SJCRH30 (cell line): ENCODE results near the gene RSPO3. TPM values are rescaled to one million over a fixed set of nuclear protein-coding genes. Genes with fewer than 3 reads are reported as not detected.

Experiments used
- DNase-seq, 2 experiments: peaks; one replicate each; pipeline ENCODE4 v3.0.0-alpha.2; 2015 to 2020
- H3K27ac ChIP-seq: fragments of 250-450 bp; sonication (Bioruptor Pico); 2 replicates; pipeline ENCODE4 v1.5.1; 2020; ENCODE audit warnings: mild to moderate bottlenecking, moderate library complexity
- H3K27me3 ChIP-seq: fragments of 250-450 bp; sonication (Bioruptor Pico); 2 replicates; pipeline ENCODE4 v1.5.1; 2020; ENCODE audit warnings: mild to moderate bottlenecking, moderate library complexity
- H3K36me3 ChIP-seq: fragments of 250-450 bp; sonication (Bioruptor Pico); 2 replicates; pipeline ENCODE4 v1.5.1; 2020; ENCODE audit warnings: mild to moderate bottlenecking, moderate library complexity
- H3K4me1 ChIP-seq: fragments of 250-450 bp; sonication (Bioruptor Pico); 2 replicates; pipeline ENCODE4 v1.5.1; 2020; ENCODE audit warnings: mild to moderate bottlenecking, moderate library complexity
- H3K4me3 ChIP-seq: fragments of 250-450 bp; sonication (Bioruptor Pico); 2 replicates; pipeline ENCODE4 v1.5.1; 2020; ENCODE audit warnings: mild to moderate bottlenecking, moderate library complexity
- H3K9me3 ChIP-seq: fragments of 250-450 bp; sonication (Bioruptor Pico); replicated peaks from 2 replicates; pipeline ENCODE4 v1.5.1; 2020; ENCODE audit warnings: mild to moderate bottlenecking, moderate library complexity
- total RNA-seq: library from RNA; depleted of rRNA; stranded (reverse); fragments of >200 nt; shearing (Covaris generic); gene quantifications from 2 replicates; pipeline ENCODE4 v1.2.3, GENCODE V29; 2014

RSPO3 gene
- total RNA-seq, 1 experiment from 2014 or later, result not detected

DNA sequence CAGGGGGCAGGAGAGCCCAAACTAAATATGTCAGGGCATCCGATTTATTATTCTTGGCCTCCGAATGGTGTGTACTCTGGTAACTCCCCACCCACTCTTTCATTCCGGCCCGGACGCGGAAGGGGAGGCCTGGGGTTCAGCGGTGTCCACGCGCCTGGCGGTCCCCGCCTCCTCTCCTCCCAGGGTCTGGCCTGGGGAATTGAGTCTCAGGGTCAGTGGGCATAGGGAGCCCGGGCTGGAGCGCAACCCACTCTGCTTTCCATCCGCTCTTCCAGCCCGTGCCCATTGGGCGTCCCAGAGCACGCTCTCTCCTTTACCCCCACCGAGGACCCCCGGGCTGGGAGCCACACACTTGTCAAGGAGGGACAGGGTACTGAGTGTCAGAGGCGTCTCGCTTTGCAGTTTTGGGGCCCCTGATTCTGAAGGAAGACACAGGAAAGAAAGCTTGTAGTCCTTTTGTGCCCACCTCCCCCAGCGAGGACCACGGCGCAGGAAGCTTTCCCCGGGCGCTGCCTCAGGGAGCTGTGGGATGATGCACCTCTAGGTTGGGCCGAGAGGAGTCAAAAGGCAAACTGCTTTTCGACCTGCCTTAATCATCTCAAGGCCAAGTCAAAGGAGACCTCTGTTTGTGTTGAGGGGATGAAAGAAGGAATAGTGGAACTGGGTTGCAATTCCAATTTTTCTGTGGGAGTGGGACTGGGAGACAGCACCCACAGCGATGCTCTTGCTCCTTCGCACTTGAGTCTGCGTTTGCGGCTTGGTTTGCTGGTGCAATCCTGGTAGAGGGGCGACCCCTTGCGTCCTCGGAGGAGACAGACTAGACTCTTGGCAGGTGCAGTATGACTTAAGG lies 2.5 kb downstream of the RSPO3 start:
- H3K27me3 ChIP-seq, result peaks cover 12% of the 10 kb centered on the region

DNA sequence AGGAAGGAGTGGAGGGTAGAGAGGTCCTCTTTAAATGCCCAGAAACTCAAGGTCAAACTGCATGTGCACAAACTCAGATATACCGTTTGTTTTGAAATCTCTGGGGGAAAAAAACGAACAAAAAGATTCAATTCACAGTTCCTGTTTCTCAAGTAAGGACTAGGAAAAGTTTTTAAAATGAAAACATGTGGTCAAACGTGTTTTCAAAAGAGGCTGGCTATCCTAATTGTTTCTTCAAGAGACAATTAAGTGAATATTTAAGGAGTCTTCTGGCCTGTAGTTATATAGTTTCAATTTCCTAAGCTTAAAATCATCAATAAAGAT lies 3.1 kb downstream of the RSPO3 start:
- no peaks in the 10 kb centered on the region for H3K36me3 ChIP-seq
- no peak overlapping the region for H3K4me3 ChIP-seq
- no peak for DNase-seq
- peaks cover 11% of the 10 kb centered on the region for H3K27me3 ChIP-seq
- no peak overlapping the region for H3K27ac ChIP-seq
- 0 out of 2 replicates have a peak, but pooled peaks cover 3% of the 10 kb centered on the region for H3K9me3 ChIP-seq
- no peaks in the 10 kb centered on the region for H3K4me1 ChIP-seq

More for the DNA sequence above, 2.5 kb downstream of the RSPO3 start:
- peak; percentile 38 to 46 for DNase-seq
- Histone ChIP-seq H3K4me1 (no peaks in the 10 kb centered on the region), H3K27ac (no peak overlapping the region), H3K9me3 (0 out of 2 replicates have a peak, but pooled peaks cover 3% of the 10 kb centered on the region), H3K36me3 (no peaks in the 10 kb centered on the region), H3K4me3 (no peak overlapping the region)

- no peak overlapping the region for H3K27ac ChIP-seq
- DNase-seq, result no peak
- 0 out of 2 replicates have a peak, but pooled peaks cover 3% of the 10 kb centered on the region for H3K9me3 ChIP-seq
- H3K36me3 ChIP-seq, result no peaks in the 10 kb centered on the region
- H3K27me3 ChIP-seq, result peaks cover 4% of the 10 kb centered on the region
- no peaks in the 10 kb centered on the region for H3K4me1 ChIP-seq
- H3K4me3 ChIP-seq, result no peak overlapping the region
These were observed 5.7 kb downstream of the RSPO3 start for GRCh38 chr6:127124172-127124571.

GRCh38 chr6:127124680-127125079 lies 6.2 kb downstream of the RSPO3 start:
- no peak for DNase-seq
- 0 out of 2 replicates have a peak, but pooled peaks cover 3% of the 10 kb centered on the region for H3K9me3 ChIP-seq
- H3K36me3 ChIP-seq, result no peaks in the 10 kb centered on the region
- H3K4me3 ChIP-seq, result no peak overlapping the region
- no peaks in the 10 kb centered on the region for H3K4me1 ChIP-seq
- H3K27me3 ChIP-seq, result no peaks in the 10 kb centered on the region; the same call in 1 of the 2 replicates
- H3K27ac ChIP-seq, result no peak overlapping the region

DNA sequence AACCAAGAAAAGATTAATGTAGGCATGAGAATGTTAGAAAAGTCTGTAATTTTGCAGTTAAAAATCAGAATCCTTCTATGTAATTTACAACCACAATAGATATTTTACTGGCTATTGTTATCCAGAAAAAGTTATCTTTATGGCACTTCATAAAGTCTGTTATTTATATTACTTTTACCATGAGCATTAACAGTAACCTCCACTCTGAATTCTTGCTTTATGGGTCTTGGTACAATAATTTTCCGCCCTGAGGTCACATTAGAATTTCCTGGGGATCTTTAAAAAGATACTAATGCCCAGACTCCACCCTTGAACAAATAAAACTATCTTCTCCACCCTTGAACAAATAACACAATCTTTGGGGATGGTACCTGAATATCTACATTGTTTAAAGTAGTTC lies 9.6 kb downstream of the RSPO3 start:
- Histone ChIP-seq H3K27ac (no peak overlapping the region), H3K4me1 (no peaks in the 10 kb centered on the region), H3K36me3 (no peaks in the 10 kb centered on the region), H3K27me3 (no peaks in the 10 kb centered on the region), H3K9me3 (0 out of 2 replicates have a peak, but pooled peaks cover 1% of the 10 kb centered on the region), H3K4me3 (no peak overlapping the region)
- DNase-seq, result no peak

DNA sequence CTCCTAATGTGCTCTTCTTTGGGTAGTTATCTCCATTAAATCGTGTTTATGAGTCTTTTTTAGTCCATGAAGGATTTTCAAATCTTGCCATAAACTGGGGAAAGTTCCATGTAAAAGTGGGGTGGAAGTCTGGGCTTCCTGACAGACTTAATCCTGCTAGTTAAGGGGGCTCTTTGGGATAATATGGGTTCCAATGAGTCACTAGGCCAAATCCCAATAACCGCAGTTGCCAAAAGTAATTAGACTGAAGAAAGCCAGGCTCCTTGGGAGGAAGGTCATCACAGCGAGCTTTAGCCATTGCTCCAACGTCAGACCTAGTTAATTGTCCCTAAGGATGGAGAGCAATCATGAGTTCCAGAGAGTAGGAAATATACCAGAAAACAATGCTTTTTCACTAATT lies 10.8 kb downstream of the RSPO3 start:
- no peak for DNase-seq
- Histone ChIP-seq H3K27me3 (no peaks in the 10 kb centered on the region), H3K36me3 (no peaks in the 10 kb centered on the region), H3K4me3 (no peak overlapping the region), H3K9me3 (no peaks in the 10 kb centered on the region), H3K4me1 (no peaks in the 10 kb centered on the region), H3K27ac (no peak overlapping the region)

DNA sequence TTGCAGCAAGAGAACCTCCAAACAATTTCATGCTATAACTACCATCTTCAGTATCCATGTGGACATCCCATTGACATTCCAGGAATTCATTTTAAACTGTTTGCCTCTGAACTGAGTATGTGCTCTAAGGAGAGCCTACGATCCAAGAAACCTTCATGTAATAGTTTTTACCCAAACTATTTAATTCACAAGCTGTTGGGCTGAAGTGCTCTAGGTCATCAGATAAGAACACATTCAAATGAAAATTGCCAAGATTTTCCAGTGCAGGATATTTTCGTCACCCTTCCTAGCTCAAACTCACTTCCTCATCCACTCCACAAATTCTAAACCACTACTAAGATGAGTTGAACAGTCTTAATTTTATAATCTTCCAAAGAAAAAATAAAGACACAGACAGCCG lies 12.8 kb downstream of the RSPO3 start:
- Histone ChIP-seq H3K27me3 (no peaks in the 10 kb centered on the region), H3K36me3 (no peaks in the 10 kb centered on the region), H3K4me1 (no peaks in the 10 kb centered on the region), H3K4me3 (no peak overlapping the region), H3K9me3 (no peaks in the 10 kb centered on the region), H3K27ac (no peak overlapping the region)
- DNase-seq, result no peak

DNA sequence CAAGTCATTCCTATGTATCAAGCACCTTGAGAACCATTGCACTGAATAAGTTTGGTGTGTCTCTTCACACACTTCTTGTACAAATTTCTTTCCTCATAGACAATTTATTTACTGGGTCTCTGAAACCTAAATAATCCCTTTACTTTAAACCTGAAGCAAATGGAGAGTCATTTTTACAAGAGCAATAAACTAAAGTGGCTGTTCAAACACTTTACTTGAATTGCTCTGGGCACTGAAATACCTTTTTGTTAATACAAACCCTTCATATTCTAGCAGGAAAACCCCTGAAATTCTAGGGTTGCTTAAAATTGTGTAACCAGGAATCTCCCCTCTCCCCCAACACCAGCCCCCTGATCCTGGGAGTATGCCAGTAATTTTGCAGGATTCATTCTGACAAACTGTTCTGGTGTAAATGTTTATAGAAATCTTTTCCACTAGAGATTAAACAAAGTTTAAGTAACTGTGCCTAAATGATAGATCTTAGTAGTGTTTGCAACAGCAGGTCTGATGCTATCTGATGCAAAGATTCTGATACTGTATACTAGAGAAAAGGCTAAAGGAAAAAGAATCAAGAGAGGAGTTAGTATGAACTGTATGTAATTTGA lies 13.4 kb downstream of the RSPO3 start:
- H3K4me3 ChIP-seq, result no peak overlapping the region
- H3K9me3 ChIP-seq, result no peaks in the 10 kb centered on the region
- no peak overlapping the region for H3K27ac ChIP-seq
- no peak for DNase-seq
- no peaks in the 10 kb centered on the region for H3K27me3 ChIP-seq
- H3K4me1 ChIP-seq, result no peaks in the 10 kb centered on the region
- H3K36me3 ChIP-seq, result no peaks in the 10 kb centered on the region

DNA sequence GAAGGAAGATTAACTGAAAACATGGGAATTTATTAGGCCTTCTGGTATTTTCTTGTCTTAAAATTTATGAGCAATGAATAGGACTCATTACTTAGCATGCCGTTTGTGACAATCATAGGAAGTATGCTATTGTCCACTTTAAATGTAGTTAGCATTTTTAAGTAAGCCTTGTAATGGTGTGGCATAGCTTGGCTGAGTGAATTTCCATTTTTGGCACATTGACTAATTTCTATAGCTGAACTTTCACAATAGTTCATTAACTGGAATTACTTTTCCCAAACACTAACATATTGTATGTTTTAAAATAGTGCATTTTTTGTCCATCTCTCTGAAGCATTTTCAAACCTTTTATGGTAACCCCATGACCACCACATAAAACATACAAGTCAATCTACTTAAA lies 15.7 kb downstream of the RSPO3 start:
- Histone ChIP-seq H3K36me3 (no peaks in the 10 kb centered on the region), H3K4me1 (no peaks in the 10 kb centered on the region), H3K9me3 (no peaks in the 10 kb centered on the region), H3K27me3 (no peaks in the 10 kb centered on the region), H3K27ac (no peak overlapping the region), H3K4me3 (no peak overlapping the region)
- no peak for DNase-seq

DNA sequence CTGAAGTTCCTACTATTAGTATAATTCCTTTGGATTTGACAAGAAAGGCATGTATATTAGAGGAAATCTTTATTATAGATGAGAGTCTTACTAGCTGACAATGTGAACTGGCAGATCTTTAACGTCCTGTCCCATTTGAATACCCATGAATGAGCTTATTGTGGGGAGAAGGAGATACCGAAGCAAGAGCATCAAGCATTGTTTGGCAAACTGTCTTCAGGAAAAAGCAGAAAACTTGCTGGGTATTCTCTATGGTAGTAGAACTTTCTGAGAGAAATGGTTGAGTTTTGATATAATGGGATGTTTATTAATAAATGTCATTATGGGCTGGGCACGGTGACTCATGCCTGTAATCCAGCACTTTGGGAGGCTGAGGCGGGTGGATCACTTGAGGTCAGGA lies 18.3 kb downstream of the RSPO3 start:
- Histone ChIP-seq H3K9me3 (no peaks in the 10 kb centered on the region), H3K27ac (no peak overlapping the region), H3K36me3 (no peaks in the 10 kb centered on the region), H3K4me1 (no peaks in the 10 kb centered on the region), H3K4me3 (no peak overlapping the region), H3K27me3 (no peaks in the 10 kb centered on the region)
- no peak for DNase-seq

GRCh38 chr6:127146932-127147331 lies 28.5 kb downstream of the RSPO3 start:
- Histone ChIP-seq H3K4me1 (no peaks in the 10 kb centered on the region), H3K36me3 (no peaks in the 10 kb centered on the region), H3K27ac (no peak overlapping the region), H3K4me3 (no peak overlapping the region), H3K9me3 (no peaks in the 10 kb centered on the region), H3K27me3 (no peaks in the 10 kb centered on the region)
- no peak for DNase-seq

GRCh38 chr6:127147534-127147933 lies 29.1 kb downstream of the RSPO3 start:
- Histone ChIP-seq H3K27ac (no peak overlapping the region), H3K27me3 (no peaks in the 10 kb centered on the region), H3K4me1 (no peaks in the 10 kb centered on the region), H3K9me3 (no peaks in the 10 kb centered on the region), H3K36me3 (no peaks in the 10 kb centered on the region), H3K4me3 (no peak overlapping the region)
- no peak for DNase-seq

- DNase-seq, result peak in 1 of 2 experiments; percentile 1
- Histone ChIP-seq H3K4me3 (no peak overlapping the region), H3K27me3 (no peaks in the 10 kb centered on the region), H3K36me3 (no peaks in the 10 kb centered on the region), H3K9me3 (no peaks in the 10 kb centered on the region), H3K27ac (no peak overlapping the region), H3K4me1 (no peaks in the 10 kb centered on the region)
These were observed 30.0 kb downstream of the RSPO3 start for GRCh38 chr6:127148511-127148910.

DNA sequence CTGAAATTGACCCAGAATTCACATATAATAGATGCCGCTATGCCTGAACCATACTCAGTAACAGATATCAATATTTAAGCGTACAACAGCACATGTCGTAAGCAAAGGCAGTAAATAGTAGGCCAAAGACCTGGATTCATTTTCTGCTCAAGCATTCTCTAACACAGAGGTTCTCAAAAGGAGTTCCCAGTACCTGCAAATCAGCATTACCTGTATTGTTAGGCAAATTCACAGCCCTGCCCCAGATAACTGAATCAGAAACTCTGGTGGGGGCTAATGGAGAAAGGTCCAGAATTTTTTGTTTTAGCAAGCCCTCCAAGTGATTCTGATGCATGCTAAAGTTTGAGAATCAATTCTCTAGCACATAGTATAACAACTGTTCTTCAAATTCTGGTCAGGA lies 36.0 kb downstream of the RSPO3 start:
- peaks cover 3% of the 10 kb centered on the region; the same call in 1 of the 2 replicates for H3K27me3 ChIP-seq
- no peaks in the 10 kb centered on the region for H3K9me3 ChIP-seq
- no peak overlapping the region for H3K4me3 ChIP-seq
- H3K27ac ChIP-seq, result no peak overlapping the region
- no peaks in the 10 kb centered on the region for H3K4me1 ChIP-seq
- no peak for DNase-seq
- no peaks in the 10 kb centered on the region for H3K36me3 ChIP-seq

DNA sequence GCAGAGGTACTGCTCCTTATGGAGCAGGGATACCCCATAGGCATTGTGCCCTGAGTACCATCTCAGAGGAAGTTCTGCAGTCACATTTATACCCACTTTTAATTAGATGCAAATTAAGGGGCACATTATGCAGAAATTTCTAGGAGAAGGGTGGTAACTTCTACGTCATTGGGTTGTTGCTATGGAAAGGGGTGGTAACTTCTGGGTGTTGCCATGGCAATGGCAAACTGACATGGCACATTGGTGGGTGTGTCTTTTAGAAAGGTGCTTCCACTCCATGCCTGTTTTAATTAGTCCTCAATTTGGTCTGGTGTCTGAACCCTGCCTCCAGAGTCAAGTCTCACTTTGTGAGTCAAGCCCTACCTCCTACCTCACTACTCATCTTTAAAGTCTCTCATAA lies 42.0 kb downstream of the RSPO3 start:
- Histone ChIP-seq H3K9me3 (no peaks in the 10 kb centered on the region), H3K27ac (no peak overlapping the region), H3K36me3 (no peaks in the 10 kb centered on the region), H3K4me3 (no peak overlapping the region), H3K27me3 (no peaks in the 10 kb centered on the region), H3K4me1 (no peaks in the 10 kb centered on the region)
- no peak for DNase-seq

- Histone ChIP-seq H3K36me3 (no peaks in the 10 kb centered on the region), H3K9me3 (no peaks in the 10 kb centered on the region), H3K27ac (no peak overlapping the region), H3K4me3 (no peak overlapping the region), H3K4me1 (no peaks in the 10 kb centered on the region), H3K27me3 (no peaks in the 10 kb centered on the region)
- no peak for DNase-seq
These were observed 44.4 kb downstream of the RSPO3 start for GRCh38 chr6:127162836-127163235.
